SK-N-SH (cell line): Measurements from ENCODE around the gene GPR143. TPM values are rescaled to one million over a fixed set of nuclear protein-coding genes. Genes with fewer than 3 reads are reported as not detected.

Experiments used
- CTCF ChIA-PET: fragments of 300-600, 350-600 bp; formaldehyde crosslinking; extraction: SDS; loops from one replicate; lab custom pipeline; 2021; lab: Yijun Ruan, JAX
- POLR2A ChIA-PET: fragments of 350-600 bp; sonication (Branson Sonifier 250); formaldehyde crosslinking; extraction: SDS; loops from one replicate; lab custom pipeline; 2020; ENCODE audit warnings: antibody characterized with exemption, inconsistent platforms; lab: Yijun Ruan, JAX
- DNase-seq: peaks from one replicate; pipeline ENCODE4 v3.0.0; 2012
- H2AFZ ChIP-seq: fragments of 200-600 bp; sonication (generic); 2 replicates; pipeline ENCODE4 v1.8.1; 2016; ENCODE audit warnings: antibody characterized with exemption, mild to moderate bottlenecking, low read depth
- H3F3A ChIP-seq: fragments of 200-600 bp; sonication (generic); replicated peaks from 2 replicates; pipeline ENCODE3; 2016; ENCODE audit warnings: antibody characterized with exemption, mild to moderate bottlenecking; ENCODE audit not compliant: insufficient read depth
- H3K27ac ChIP-seq, 2 experiments: fragments of 200-500 bp in 1 of 2; fragments of 200-600 bp in 1 of 2; sonication (Bioruptor generic) in 1 of 2; sonication (generic), shearing (Covaris generic) in 1 of 2; 2 replicates each; pipeline versions ENCODE4 v1.5.1 to v1.6.1; 2014 to 2016; ENCODE audit warnings: low read depth in 2 of 2, inconsistent platforms in 1 of 2, low read length in 1 of 2, mild to moderate bottlenecking in 1 of 2, mixed read lengths in 1 of 2
- H3K27me3 ChIP-seq: fragments of 200-600 bp; sonication (generic), shearing (Covaris generic); 2 replicates; pipeline ENCODE4 v1.6.1; 2016; ENCODE audit warnings: mixed run types; ENCODE audit not compliant: insufficient read depth
- H3K36me3 ChIP-seq, 2 experiments: fragments of 200-500 bp in 1 of 2; fragments of 200-600 bp in 1 of 2; sonication (Bioruptor generic) in 1 of 2; sonication (generic) in 1 of 2; replicated peaks in 1 of 2; 2 replicates each; pipeline versions ENCODE3 to v1.5.1; 2014 to 2016; ENCODE audit warnings: low read length in 1 of 2, mild to moderate bottlenecking in 1 of 2; ENCODE audit not compliant: insufficient read depth in 2 of 2, control insufficient read depth in 1 of 2
- H3K4me1 ChIP-seq, 2 experiments: fragments of 200-500 bp in 1 of 2; fragments of 200-600 bp in 1 of 2; sonication (Bioruptor generic) in 1 of 2; sonication (generic), shearing (Covaris generic) in 1 of 2; 2 replicates each; pipeline versions ENCODE4 v1.5.1 to v1.6.1; 2014 to 2016; ENCODE audit warnings: low read depth in 1 of 2, low read length in 1 of 2, mixed run types in 1 of 2; ENCODE audit not compliant: insufficient read depth in 2 of 2, control insufficient read depth in 1 of 2
- H3K4me2 ChIP-seq: fragments of 200-600 bp; sonication (generic), shearing (Covaris generic); 2 replicates; pipeline ENCODE4 v1.6.1; 2017; ENCODE audit warnings: mixed run types
- H3K4me3 ChIP-seq, 2 experiments: fragments of 200-500 bp in 1 of 2; fragments of 200-600 bp in 1 of 2; sonication (Bioruptor generic) in 1 of 2; sonication (generic), shearing (Covaris generic) in 1 of 2; 2 replicates each; pipeline versions ENCODE4 v1.5.1 to v1.8.1; 2014 to 2016; ENCODE audit warnings: low read depth in 2 of 2, inconsistent platforms in 1 of 2, low read length in 1 of 2, mild to moderate bottlenecking in 1 of 2, mixed read lengths in 1 of 2, moderate library complexity in 1 of 2
- H3K79me2 ChIP-seq: fragments of 200-600 bp; sonication (generic); 2 replicates; pipeline ENCODE4 v1.8.1; 2017; ENCODE audit warnings: mild to moderate bottlenecking; ENCODE audit not compliant: insufficient read depth
- H3K9ac ChIP-seq: fragments of 200-600 bp; sonication (generic); 2 replicates; pipeline ENCODE4 v1.6.1; 2017; ENCODE audit warnings: mixed run types
- H3K9me2 ChIP-seq: fragments of 200-600 bp; sonication (generic); 2 replicates; pipeline ENCODE4 v1.6.1; 2017; ENCODE audit warnings: mixed run types
- H3K9me3 ChIP-seq: fragments of 200-600 bp; sonication (generic); 2 replicates; pipeline ENCODE4 v1.6.1; 2017; ENCODE audit warnings: mixed run types, mild to moderate bottlenecking, moderate library complexity
- H4K20me1 ChIP-seq: fragments of 200-600 bp; sonication (generic); 2 replicates; pipeline ENCODE4 v1.6.1; 2017; ENCODE audit warnings: mild to moderate bottlenecking, mixed run types; ENCODE audit not compliant: insufficient read depth
- CHD2 ChIP-seq: fragments of 150-350 bp; IDR thresholded peaks from 2 replicates; pipeline ENCODE4 v1.6.1; 2018; ENCODE audit warnings: low read length; ENCODE audit not compliant: partially characterized antibody
- ELF1 ChIP-seq: IDR thresholded peaks from 2 replicates; pipeline ENCODE4 v1.4.0; 2012
- EZH2phosphoT487 ChIP-seq: fragments of 200-600 bp; sonication (generic); IDR thresholded peaks from 2 replicates; pipeline ENCODE4 v1.6.1; 2017; ENCODE audit warnings: low read depth, mixed run types, mild to moderate bottlenecking, antibody characterized with exemption, moderate library complexity, borderline replicate concordance
- FOSL2 ChIP-seq: IDR thresholded peaks from 2 replicates; pipeline ENCODE4 v1.4.0; 2012; ENCODE audit warnings: low read depth, mild to moderate bottlenecking, moderate library complexity, borderline replicate concordance
- FOXM1 ChIP-seq: IDR thresholded peaks from 2 replicates; pipeline ENCODE4 v1.4.0; 2012; ENCODE audit warnings: low read depth, mild to moderate bottlenecking
- GABPA ChIP-seq: IDR thresholded peaks from 2 replicates; pipeline ENCODE4 v1.4.0; 2012; ENCODE audit warnings: low read depth, mild to moderate bottlenecking
- GATA2 ChIP-seq: sonication (generic); formaldehyde crosslinking; IDR thresholded peaks from 2 replicates; pipeline ENCODE4 v1.5.0; 2020; ENCODE audit warnings: mild to moderate bottlenecking, missing genetic modification reagents
- JUND ChIP-seq: IDR thresholded peaks from 2 replicates; pipeline ENCODE4 v1.4.0; 2012
- MXI1 ChIP-seq: IDR thresholded peaks from 2 replicates; pipeline ENCODE4 v1.6.1; 2012; ENCODE audit warnings: mild to moderate bottlenecking, low read depth, low read length, improper control_type of control experiment
- NFIC ChIP-seq: IDR thresholded peaks from 2 replicates; pipeline ENCODE4 v1.4.0; 2012; ENCODE audit warnings: borderline replicate concordance
- NRF1 ChIP-seq: IDR thresholded peaks from 2 replicates; pipeline ENCODE4 v1.6.1; 2012; ENCODE audit warnings: low read depth, mild to moderate bottlenecking, low read length
- RCOR1 ChIP-seq: fragments of 150-350 bp; IDR thresholded peaks from 2 replicates; pipeline ENCODE4 v1.6.1; 2017; ENCODE audit warnings: antibody characterized with exemption, low read length
- RFX5 ChIP-seq: IDR thresholded peaks from 2 replicates; pipeline ENCODE4 v1.6.1; 2012; ENCODE audit warnings: mild to moderate bottlenecking, improper control_type of control experiment, low read length
- RXRA ChIP-seq: IDR thresholded peaks from 2 replicates; pipeline ENCODE4 v1.4.0; 2012; ENCODE audit warnings: low read depth, mild to moderate bottlenecking, borderline replicate concordance
- SMC3 ChIP-seq: IDR thresholded peaks from 2 replicates; pipeline ENCODE4 v1.6.1; 2012; ENCODE audit warnings: low read depth, low read length, improper control_type of control experiment
- TEAD4 ChIP-seq: IDR thresholded peaks from 2 replicates; pipeline ENCODE4 v1.4.0; 2012; ENCODE audit warnings: mild to moderate bottlenecking, borderline replicate concordance; ENCODE audit not compliant: insufficient read depth
- ZBTB33 ChIP-seq: IDR thresholded peaks from 2 replicates; pipeline ENCODE4 v1.4.0; 2012; ENCODE audit warnings: low read depth, borderline replicate concordance
- WGBS: methylation state at CpG from one replicate; pipeline ENCODE4 v1.1.6; 2017; ENCODE audit warnings: low lambda C conversion rate; 5-methylcytosine and 5-hydroxymethylcytosine counted together
- polyA plus RNA-seq, 3 experiments: library from polyadenylated mRNA; depleted of rRNA; stranded (reverse); fragments of >200 nt; gene quantifications; 2 replicates each; pipeline ENCODE4 v1.2.3, GENCODE V29; 2012
- TF ChIP-seq, protein P1 (sequence below): fragments of 150-350 bp; IDR thresholded peaks from 2 replicates; pipeline ENCODE4 v1.6.1; 2017; ENCODE audit warnings: antibody characterized with exemption, low read length, low read depth, borderline replicate concordance
- TF ChIP-seq, protein P2 (sequence below): fragments of 150-350 bp; IDR thresholded peaks from 2 replicates; pipeline ENCODE4 v1.6.1; 2016; ENCODE audit warnings: mild to moderate bottlenecking, low read depth, low read length
- TF ChIP-seq, protein P3 (sequence below): IDR thresholded peaks from 2 replicates; pipeline ENCODE4; 2012

Gene GPR143
- polyA plus RNA-seq, 1 of the 3 experiments (the other 2 are of a cell fraction) = not detected

DNA sequence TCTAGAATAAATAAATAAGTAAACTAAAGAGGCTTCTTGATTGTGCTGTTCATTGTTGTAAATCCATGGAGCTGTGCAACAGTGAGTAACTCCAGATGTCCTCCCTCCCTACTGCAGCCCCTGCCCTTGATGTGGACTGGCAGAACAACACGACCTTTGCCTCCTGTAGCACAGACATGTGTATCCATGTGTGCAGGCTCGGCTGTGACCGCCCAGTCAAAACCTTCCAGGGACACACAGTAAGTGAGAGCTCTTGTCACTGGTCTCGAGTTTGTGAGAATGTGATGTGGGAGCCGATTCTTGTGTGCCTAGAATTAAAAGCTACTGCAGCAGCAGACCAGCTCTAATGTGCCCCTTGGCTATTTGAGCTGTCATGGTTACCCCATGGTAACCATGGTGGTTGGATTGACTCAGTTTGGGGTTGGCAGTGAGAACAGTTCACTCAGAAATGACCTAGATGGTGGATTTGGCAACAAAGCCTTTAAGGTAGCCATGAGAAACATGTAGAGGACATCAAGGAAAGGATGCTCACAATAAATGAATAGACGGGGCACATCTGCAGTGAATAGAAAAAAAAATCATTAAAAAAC, 60.7 kb downstream of the GPR143 start:
- Histone ChIP-seq H2AFZ (no peak overlapping the region), H3K27me3 (no peaks in the 10 kb centered on the region; the same call in 1 of the 2 replicates), H3K9ac (no peak overlapping the region), H3K4me1 (no peaks in the 10 kb centered on the region), H3K4me3 (no peak overlapping the region), H3F3A (no peaks in the 10 kb centered on the region), H3K79me2 (no peaks in the 10 kb centered on the region), H3K36me3 (no peaks in the 10 kb centered on the region), H3K9me2 (no peaks in the 10 kb centered on the region), H3K9me3 (no peaks in the 10 kb centered on the region), H3K4me2 (no peak overlapping the region), H3K27ac (no peak overlapping the region), H4K20me1 (no peaks in the 10 kb centered on the region)
- WGBS = 56% methylated on average over 6 of the region's 6 CpGs
- TF ChIP-seq, protein P1, sequence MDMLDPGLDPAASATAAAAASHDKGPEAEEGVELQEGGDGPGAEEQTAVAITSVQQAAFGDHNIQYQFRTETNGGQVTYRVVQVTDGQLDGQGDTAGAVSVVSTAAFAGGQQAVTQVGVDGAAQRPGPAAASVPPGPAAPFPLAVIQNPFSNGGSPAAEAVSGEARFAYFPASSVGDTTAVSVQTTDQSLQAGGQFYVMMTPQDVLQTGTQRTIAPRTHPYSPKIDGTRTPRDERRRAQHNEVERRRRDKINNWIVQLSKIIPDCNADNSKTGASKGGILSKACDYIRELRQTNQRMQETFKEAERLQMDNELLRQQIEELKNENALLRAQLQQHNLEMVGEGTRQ = no peak
- TF ChIP-seq FOSL2 (no peak), JUND (no peak), NFIC (no peak), FOXM1 (no peak), ELF1 (no peak), ZBTB33 (no peak), MXI1 (no peak), TEAD4 (no peak), EZH2phosphoT487 (no peak), GABPA (no peak), RFX5 (no peak), RXRA (no peak)
- TF ChIP-seq, protein P2, sequence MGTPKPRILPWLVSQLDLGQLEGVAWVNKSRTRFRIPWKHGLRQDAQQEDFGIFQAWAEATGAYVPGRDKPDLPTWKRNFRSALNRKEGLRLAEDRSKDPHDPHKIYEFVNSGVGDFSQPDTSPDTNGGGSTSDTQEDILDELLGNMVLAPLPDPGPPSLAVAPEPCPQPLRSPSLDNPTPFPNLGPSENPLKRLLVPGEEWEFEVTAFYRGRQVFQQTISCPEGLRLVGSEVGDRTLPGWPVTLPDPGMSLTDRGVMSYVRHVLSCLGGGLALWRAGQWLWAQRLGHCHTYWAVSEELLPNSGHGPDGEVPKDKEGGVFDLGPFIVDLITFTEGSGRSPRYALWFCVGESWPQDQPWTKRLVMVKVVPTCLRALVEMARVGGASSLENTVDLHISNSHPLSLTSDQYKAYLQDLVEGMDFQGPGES = no peak
- CTCF ChIA-PET = no interaction called here
- POLR2A ChIA-PET = no interaction called here
- no peak for DNase-seq

DNA sequence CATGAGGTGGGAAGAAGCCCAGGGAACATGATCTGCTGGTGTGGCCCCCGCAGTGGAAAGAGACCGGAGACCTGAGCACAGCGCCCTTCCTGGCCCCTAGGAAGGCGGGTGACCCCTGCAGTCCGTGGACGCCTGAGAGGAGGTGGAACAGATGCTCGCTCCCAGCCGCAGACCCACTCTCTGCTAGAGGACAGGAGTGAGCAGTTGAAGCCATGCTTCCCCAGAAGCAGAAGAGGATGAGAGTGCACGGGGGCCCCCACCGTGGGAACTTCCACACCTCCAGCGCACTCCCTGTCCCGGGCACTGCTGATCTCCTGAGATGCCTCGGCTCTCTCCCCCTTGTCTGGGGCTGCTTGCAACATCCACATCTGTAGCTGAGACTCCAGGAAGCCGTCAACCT, 62.2 kb downstream of the GPR143 start:
- Histone ChIP-seq H4K20me1 (no peaks in the 10 kb centered on the region), H3K4me2 (no peak overlapping the region), H3K4me3 (no peak overlapping the region), H3K4me1 (no peaks in the 10 kb centered on the region), H3F3A (no peaks in the 10 kb centered on the region), H3K9ac (no peak overlapping the region), H3K79me2 (no peaks in the 10 kb centered on the region), H3K27me3 (no peaks in the 10 kb centered on the region; the same call in 1 of the 2 replicates), H3K9me3 (no peaks in the 10 kb centered on the region), H3K27ac (no peak overlapping the region), H3K36me3 (no peaks in the 10 kb centered on the region), H2AFZ (no peak overlapping the region), H3K9me2 (no peaks in the 10 kb centered on the region)
- POLR2A ChIA-PET = no interaction called here
- CTCF ChIA-PET = no interaction called here
- DNase-seq = no peak
- no peak for TF ChIP-seq GATA2 (CRISPR knock-in tag)
- no peak for TF ChIP-seq CHD2
- no peak for TF ChIP-seq RFX5
- TF ChIP-seq RCOR1 = no peak
- no peak for TF ChIP-seq SMC3
- TF ChIP-seq MXI1 = no peak
- TF ChIP-seq FOXM1 = no peak
- TF ChIP-seq GABPA = no peak
- no peak for TF ChIP-seq EZH2phosphoT487
- no peak for TF ChIP-seq FOSL2
- no peak for TF ChIP-seq NRF1
- TF ChIP-seq, protein P3, sequence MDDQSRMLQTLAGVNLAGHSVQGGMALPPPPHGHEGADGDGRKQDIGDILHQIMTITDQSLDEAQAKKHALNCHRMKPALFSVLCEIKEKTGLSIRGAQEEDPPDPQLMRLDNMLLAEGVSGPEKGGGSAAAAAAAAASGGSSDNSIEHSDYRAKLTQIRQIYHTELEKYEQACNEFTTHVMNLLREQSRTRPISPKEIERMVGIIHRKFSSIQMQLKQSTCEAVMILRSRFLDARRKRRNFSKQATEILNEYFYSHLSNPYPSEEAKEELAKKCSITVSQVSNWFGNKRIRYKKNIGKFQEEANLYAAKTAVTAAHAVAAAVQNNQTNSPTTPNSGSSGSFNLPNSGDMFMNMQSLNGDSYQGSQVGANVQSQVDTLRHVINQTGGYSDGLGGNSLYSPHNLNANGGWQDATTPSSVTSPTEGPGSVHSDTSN = no peak
- WGBS = 33% methylated on average over 1 of the region's 14 CpGs
